ENCODE data around the gene ANO4.
"Not testable (repeated sequence)": the region's sequence is repeated elsewhere in the genome, so short reads cannot be mapped to it uniquely, and the experiment has no call there.

Gene ANO4

GRCh38 chr12:101111441-101111840, 316.9 kb downstream of the ANO4 start:
- DNase-seq = no peak

- no peak for DNase-seq
Measured at GRCh38 chr12:101115326-101115725, 320.8 kb downstream of the ANO4 start.

- DNase-seq = no peak
Measured at GRCh38 chr12:101116911-101117310, 322.3 kb downstream of the ANO4 start.

- DNase-seq = no peak
Measured at GRCh38 chr12:101117842-101118241, 323.3 kb downstream of the ANO4 start.

GRCh38 chr12:101127521-101128219, 333.1 kb downstream of the ANO4 start:
- DNase-seq = no peak

GRCh38 chr12:101145777-101146431, 351.3 kb downstream of the ANO4 start:
- DNase-seq = not testable (repeated sequence)

GRCh38 chr12:101165319-101165718, 370.7 kb downstream of the ANO4 start:
- no peak for DNase-seq

GRCh38 chr12:101166866-101167265, 372.3 kb downstream of the ANO4 start:
- no peak for DNase-seq

GRCh38 chr12:101168001-101168400, 373.4 kb downstream of the ANO4 start:
- DNase-seq = no peak

- DNase-seq = no peak
Measured at GRCh38 chr12:101172316-101172715, 377.7 kb downstream of the ANO4 start.

- DNase-seq = no peak
Measured at GRCh38 chr12:101173197-101173749, 378.7 kb downstream of the ANO4 start.

- DNase-seq = no peak
Measured at GRCh38 chr12:101174541-101174940, 380.0 kb downstream of the ANO4 start.
